ENCODE results near the gene NCBP2. TPM values are rescaled to one million over a fixed set of nuclear protein-coding genes. Genes with fewer than 3 reads are reported as not detected.

Gene NCBP2
- total RNA-seq, 1 donor: 43.1 TPM

DNA sequence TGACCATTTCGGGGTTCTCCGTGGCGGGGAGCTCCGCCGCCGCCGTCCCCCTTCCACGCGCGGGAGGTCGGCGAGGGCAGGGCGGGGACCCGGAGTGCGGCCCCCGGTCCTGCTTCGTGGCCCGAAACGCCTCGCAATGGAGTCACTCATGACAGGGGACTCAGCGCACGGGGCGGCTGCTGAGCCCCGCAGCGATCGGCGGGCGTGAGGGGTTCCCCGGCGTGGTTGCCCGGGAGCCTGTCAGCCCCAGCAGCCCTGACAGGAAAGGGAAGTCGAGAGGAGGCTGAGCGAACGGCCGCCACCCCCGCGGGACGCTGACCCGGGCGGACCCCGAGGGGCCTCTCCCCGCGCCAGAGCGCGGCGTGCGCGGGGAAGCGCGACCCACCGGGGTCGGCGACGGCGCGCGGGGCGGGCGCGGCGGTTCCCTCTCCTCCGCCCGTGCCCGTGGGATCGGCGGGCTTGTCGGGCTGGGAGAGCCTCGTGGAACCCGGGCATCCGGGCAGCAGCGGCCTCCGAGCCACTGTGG, 26.9 kb upstream of the NCBP2 start:
- Histone ChIP-seq H3K4me3 (ENCODE audit: insufficient read depth, low read length) (peak overlapping the region; percentile 78), H3K9me3 (ENCODE audit: low read depth, low read length) (no peaks in the 10 kb centered on the region), H3K4me2 (ENCODE audit: insufficient read depth, low read length) (peak overlapping the region; percentile 80), H2AFZ (ENCODE audit: low read length) (peak overlapping the region; percentile 77), H3K36me3 (ENCODE audit: insufficient read depth, low read length) (no peaks in the 10 kb centered on the region), H3K4me1 (ENCODE audit: insufficient read depth, low read length) (peaks cover 11% of the 10 kb centered on the region), H4K20me1 (ENCODE audit: insufficient read depth, low read length) (no peaks in the 10 kb centered on the region), H3K79me2 (ENCODE audit: insufficient read depth, low read length) (no peaks in the 10 kb centered on the region), H3K27me3 (ENCODE audit: insufficient read depth, low read length) (no peaks in the 10 kb centered on the region), H3K27ac (ENCODE audit: low read depth, low read length) (no peak overlapping the region)
- DNase-seq (ENCODE audit: insufficient read length, low spot score, missing footprints): peak; percentile 90
- TF ChIP-seq, protein P1, sequence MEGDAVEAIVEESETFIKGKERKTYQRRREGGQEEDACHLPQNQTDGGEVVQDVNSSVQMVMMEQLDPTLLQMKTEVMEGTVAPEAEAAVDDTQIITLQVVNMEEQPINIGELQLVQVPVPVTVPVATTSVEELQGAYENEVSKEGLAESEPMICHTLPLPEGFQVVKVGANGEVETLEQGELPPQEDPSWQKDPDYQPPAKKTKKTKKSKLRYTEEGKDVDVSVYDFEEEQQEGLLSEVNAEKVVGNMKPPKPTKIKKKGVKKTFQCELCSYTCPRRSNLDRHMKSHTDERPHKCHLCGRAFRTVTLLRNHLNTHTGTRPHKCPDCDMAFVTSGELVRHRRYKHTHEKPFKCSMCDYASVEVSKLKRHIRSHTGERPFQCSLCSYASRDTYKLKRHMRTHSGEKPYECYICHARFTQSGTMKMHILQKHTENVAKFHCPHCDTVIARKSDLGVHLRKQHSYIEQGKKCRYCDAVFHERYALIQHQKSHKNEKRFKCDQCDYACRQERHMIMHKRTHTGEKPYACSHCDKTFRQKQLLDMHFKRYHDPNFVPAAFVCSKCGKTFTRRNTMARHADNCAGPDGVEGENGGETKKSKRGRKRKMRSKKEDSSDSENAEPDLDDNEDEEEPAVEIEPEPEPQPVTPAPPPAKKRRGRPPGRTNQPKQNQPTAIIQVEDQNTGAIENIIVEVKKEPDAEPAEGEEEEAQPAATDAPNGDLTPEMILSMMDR (IDR thresholded peaks at IDR 0.05; ENCODE audit: extremely low read depth, low read depth, low read length): no peak

GRCh38 chr3:196968233-196969133, 26.2 kb upstream of the NCBP2 start, which contains the start of gene PIGZ:
Gene PIGZ (minus strand): TSS chr3:196968833. CDS start chr3:196952031, 16,802 bp downstream.
- peaks cover 11% of the 10 kb centered on the region for H3K4me1 ChIP-seq (ENCODE audit: insufficient read depth, low read length)
- TF ChIP-seq, protein P1 (IDR thresholded peaks at IDR 0.05; ENCODE audit: extremely low read depth, low read depth, low read length): no peak
- H4K20me1 ChIP-seq (ENCODE audit: insufficient read depth, low read length): no peaks in the 10 kb centered on the region
- H3K36me3 ChIP-seq (ENCODE audit: insufficient read depth, low read length): no peaks in the 10 kb centered on the region
- no peaks in the 10 kb centered on the region for H3K27me3 ChIP-seq (ENCODE audit: insufficient read depth, low read length)
- H3K4me2 ChIP-seq (ENCODE audit: insufficient read depth, low read length): peak within 1 kb of the TSS; percentile 86
- H3K4me3 ChIP-seq (ENCODE audit: insufficient read depth, low read length): peak within 1 kb of the TSS; percentile 78
- H2AFZ ChIP-seq (ENCODE audit: low read length): peak within 1 kb of the TSS; percentile 85
- peak; percentile 95 for DNase-seq (ENCODE audit: insufficient read length, low spot score, missing footprints)
- no peak within 1 kb of the TSS for H3K27ac ChIP-seq (ENCODE audit: low read depth, low read length)
- H3K9me3 ChIP-seq (ENCODE audit: low read depth, low read length): no peaks in the 10 kb centered on the region
- no peaks in the 10 kb centered on the region for H3K79me2 ChIP-seq (ENCODE audit: insufficient read depth, low read length)

DNA sequence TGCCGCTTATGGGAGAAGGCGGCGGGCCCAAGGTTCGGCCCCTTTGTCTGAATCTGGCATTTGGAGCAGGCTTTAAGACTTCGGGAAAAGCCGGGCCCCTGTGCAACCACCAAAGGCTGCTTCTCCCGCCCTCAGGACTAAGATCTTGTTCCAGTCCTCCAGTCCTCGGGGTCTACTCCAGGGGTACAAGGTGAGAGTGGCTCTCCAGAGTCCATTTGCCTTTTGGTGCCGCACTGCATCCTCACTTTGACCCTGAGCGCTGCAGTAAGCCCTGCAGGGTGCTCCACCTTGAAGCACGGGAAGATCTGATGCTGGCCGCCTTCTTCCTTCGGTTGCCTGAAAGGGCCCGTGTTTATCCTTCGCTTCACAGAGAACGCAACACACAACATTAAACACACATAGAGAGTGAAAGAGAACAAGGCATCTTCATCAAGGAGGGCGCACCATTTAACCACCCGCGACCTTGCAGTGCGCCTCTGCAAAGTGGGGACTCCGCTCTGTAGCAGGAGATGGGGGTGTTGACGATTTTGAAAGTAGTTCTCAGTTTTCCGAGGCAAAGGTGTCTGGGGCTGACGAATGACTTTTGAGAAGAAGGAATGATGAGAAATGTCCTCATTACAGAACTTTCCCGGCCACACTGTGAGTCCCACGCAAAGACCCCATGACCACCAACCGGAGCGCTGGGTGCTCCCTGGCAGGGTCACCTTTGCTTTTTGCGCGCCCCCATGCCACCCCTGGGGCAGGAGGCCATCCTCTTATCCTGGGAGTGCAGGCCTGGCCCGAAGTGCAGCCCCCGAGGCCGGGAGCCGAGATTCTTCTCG, 25.3 kb upstream of the NCBP2 start:
- Histone ChIP-seq H3K4me1 (ENCODE audit: insufficient read depth, low read length) (peaks cover 11% of the 10 kb centered on the region), H3K4me3 (ENCODE audit: insufficient read depth, low read length) (peak overlapping the region; percentile 78), H3K36me3 (ENCODE audit: insufficient read depth, low read length) (no peaks in the 10 kb centered on the region), H3K27ac (ENCODE audit: low read depth, low read length) (no peak overlapping the region), H3K4me2 (ENCODE audit: insufficient read depth, low read length) (peak overlapping the region; percentile 86), H2AFZ (ENCODE audit: low read length) (peak overlapping the region; percentile 85), H3K79me2 (ENCODE audit: insufficient read depth, low read length) (no peaks in the 10 kb centered on the region), H3K27me3 (ENCODE audit: insufficient read depth, low read length) (no peaks in the 10 kb centered on the region), H4K20me1 (ENCODE audit: insufficient read depth, low read length) (no peaks in the 10 kb centered on the region), H3K9me3 (ENCODE audit: low read depth, low read length) (no peaks in the 10 kb centered on the region)
- peak; percentile 42 for DNase-seq (ENCODE audit: insufficient read length, low spot score, missing footprints)
- TF ChIP-seq, protein P1 (IDR thresholded peaks at IDR 0.05; ENCODE audit: extremely low read depth, low read depth, low read length): no peak

Data from osteoblast (primary cell).